Astrocyte (in vitro differentiated cells and primary cell): Measurements from ENCODE around the gene NCAPD2. TPM values are rescaled to one million over a fixed set of nuclear protein-coding genes. Genes with fewer than 3 reads are reported as not detected.
"Not testable (repeated sequence)": the region's sequence is repeated elsewhere in the genome, so short reads cannot be mapped to it uniquely, and the experiment has no call there.

Experiments used
- DNase-seq: peaks from one replicate; pipeline ENCODE4 v3.0.0-alpha.2; 2010; ENCODE audit warnings: low read depth
- FAIRE-seq: peaks from 2 replicates; lab custom pipeline; 2011; peaks lifted over from hg19 to GRCh38; lab: Jason Lieb, UNC
- H2AFZ ChIP-seq: 2 replicates; pipeline ENCODE4 v1.6.0; 2012; ENCODE audit warnings: low read depth, low read length, inconsistent platforms
- H3K27ac ChIP-seq: 2 replicates; pipeline ENCODE4 v1.5.1; 2011; ENCODE audit warnings: low read depth, low read length, inconsistent platforms
- H3K27me3 ChIP-seq: 2 replicates; pipeline ENCODE4 v1.6.0; 2011; ENCODE audit warnings: low read length, inconsistent platforms; ENCODE audit not compliant: insufficient read depth
- H3K36me3 ChIP-seq: 2 replicates; pipeline ENCODE4 v1.5.1; 2011; ENCODE audit warnings: low read length, inconsistent platforms; ENCODE audit not compliant: insufficient read depth
- H3K4me1 ChIP-seq: 2 replicates; pipeline ENCODE4 v1.5.1; 2011; ENCODE audit warnings: low read length, inconsistent platforms; ENCODE audit not compliant: insufficient read depth
- H3K4me2 ChIP-seq: 2 replicates; pipeline ENCODE4 v1.6.0; 2012; ENCODE audit warnings: low read length, inconsistent platforms
- H3K4me3 ChIP-seq: 2 replicates; pipeline ENCODE4 v1.5.1; 2011; ENCODE audit warnings: low read depth, mild to moderate bottlenecking, low read length, inconsistent platforms; ENCODE audit not compliant: insufficient read depth
- H3K79me2 ChIP-seq: 2 replicates; pipeline ENCODE4 v1.6.0; 2012; ENCODE audit warnings: mild to moderate bottlenecking, low read length, inconsistent platforms; ENCODE audit not compliant: insufficient read depth
- H3K9ac ChIP-seq: 2 replicates; pipeline ENCODE4 v1.6.0; 2012; ENCODE audit warnings: mild to moderate bottlenecking, low read length, inconsistent platforms
- H3K9me3 ChIP-seq: 2 replicates; pipeline ENCODE4 v1.5.1; 2012; ENCODE audit warnings: low read depth, mild to moderate bottlenecking, low read length, inconsistent platforms; ENCODE audit not compliant: insufficient read depth
- H4K20me1 ChIP-seq: 2 replicates; pipeline ENCODE4 v1.6.0; 2012; ENCODE audit warnings: low read length, inconsistent platforms; ENCODE audit not compliant: insufficient read depth
- H3K27ac Mint-ChIP-seq: one replicate; pipeline ENCODE4 v1.8.0; 2021; ENCODE audit warnings: mild to moderate bottlenecking, mixed read lengths; ENCODE audit not compliant: unreplicated experiment
- H3K27me3 Mint-ChIP-seq: one replicate; pipeline ENCODE4 v1.8.0; 2021; ENCODE audit warnings: low read depth, mixed read lengths; ENCODE audit not compliant: unreplicated experiment
- H3K36me3 Mint-ChIP-seq: one replicate; pipeline ENCODE4 v1.8.0; 2021; ENCODE audit warnings: low read depth, mixed read lengths; ENCODE audit not compliant: unreplicated experiment
- H3K4me1 Mint-ChIP-seq: one replicate; pipeline ENCODE4 v1.8.0; 2021; ENCODE audit warnings: low read depth, mixed read lengths; ENCODE audit not compliant: unreplicated experiment
- H3K4me3 Mint-ChIP-seq: one replicate; pipeline ENCODE4 v1.8.0; 2021; ENCODE audit warnings: mild to moderate bottlenecking, moderate library complexity, mixed read lengths; ENCODE audit not compliant: unreplicated experiment
- H3K9me3 Mint-ChIP-seq: one replicate; pipeline ENCODE4 v1.8.0; 2021; ENCODE audit warnings: mild to moderate bottlenecking, mixed read lengths; ENCODE audit not compliant: unreplicated experiment
- CTCF ChIP-seq: IDR thresholded peaks from 2 replicates; pipeline ENCODE4 v1.5.1; 2011; ENCODE audit warnings: low read depth, mild to moderate bottlenecking, inconsistent platforms, low read length, moderate library complexity; ENCODE audit not compliant: insufficient read depth
- EZH2 ChIP-seq: IDR thresholded peaks from 2 replicates; pipeline ENCODE4 v1.6.1; 2012; ENCODE audit warnings: mild to moderate bottlenecking, low read length, inconsistent platforms; ENCODE audit not compliant: insufficient read depth
- total RNA-seq: library from RNA; stranded (reverse); gene quantifications from 2 replicates; pipeline ENCODE4 v1.2.1, GENCODE V29; 2021

Gene NCAPD2
- total RNA-seq, 1 donor from 2014 or later, result 18.6 TPM

DNA sequence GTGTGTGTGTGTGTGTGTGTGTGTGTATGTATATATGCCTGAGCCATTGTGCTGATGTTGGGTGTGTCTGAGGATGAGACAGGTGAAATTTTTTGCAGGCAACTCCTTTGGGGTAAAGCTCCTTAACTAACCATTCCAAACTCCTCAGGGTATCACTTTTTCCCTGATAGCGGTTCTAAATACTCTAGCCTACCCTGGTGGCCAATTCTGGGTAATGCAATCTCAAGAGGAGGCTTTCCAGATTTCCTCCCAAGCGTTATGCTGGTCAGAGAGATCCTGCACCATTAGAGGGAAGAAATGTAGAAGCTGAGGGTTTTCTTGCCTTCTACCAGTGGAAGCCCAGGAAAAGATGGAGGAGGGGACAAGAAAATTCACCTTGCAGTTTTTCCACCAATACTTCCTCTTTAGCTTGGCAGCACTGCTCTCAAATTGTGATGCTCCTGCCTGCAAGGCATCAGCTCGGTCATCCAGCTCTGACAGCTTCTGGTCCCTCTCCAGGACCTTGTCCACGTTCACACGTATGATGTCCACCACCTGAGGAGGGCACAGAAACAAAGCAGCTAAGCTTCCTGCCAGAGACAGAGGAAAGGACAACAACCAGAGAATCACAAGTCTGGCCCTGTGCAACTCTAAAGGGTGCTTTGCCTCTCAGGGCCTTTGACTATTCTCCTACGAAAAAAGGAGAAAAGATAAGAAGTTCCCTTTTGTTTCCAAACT lies 28.3 kb upstream of the NCAPD2 start:
- DNase-seq (peak; percentile 41), FAIRE-seq (peak; percentile 5)
- H3K9me3 Mint-ChIP-seq, result no peaks in the 10 kb centered on the region
- no peak overlapping the region for H3K9ac ChIP-seq
- peaks cover 19% of the 10 kb centered on the region for H3K4me1 Mint-ChIP-seq
- H3K4me2 ChIP-seq, result no peak overlapping the region
- no peak overlapping the region for H2AFZ ChIP-seq
- peaks cover 14% of the 10 kb centered on the region for H3K4me1 ChIP-seq
- TF ChIP-seq EZH2 (no peak), CTCF (peak; percentile 87)
- no peaks in the 10 kb centered on the region for H3K9me3 ChIP-seq
- H4K20me1 ChIP-seq, result peaks cover 35% of the 10 kb centered on the region
- H3K27me3 ChIP-seq, result no peaks in the 10 kb centered on the region
- no peak overlapping the region for H3K4me3 Mint-ChIP-seq
- no peak overlapping the region for H3K27ac Mint-ChIP-seq
- peaks cover 34% of the 10 kb centered on the region for H3K36me3 Mint-ChIP-seq
- H3K27ac ChIP-seq, result no peak overlapping the region
- peaks cover 24% of the 10 kb centered on the region for H3K79me2 ChIP-seq
- peaks cover 19% of the 10 kb centered on the region for H3K36me3 ChIP-seq
- no peak overlapping the region for H3K4me3 ChIP-seq
- no peaks in the 10 kb centered on the region for H3K27me3 Mint-ChIP-seq

- Histone ChIP-seq H3K27me3 (no peaks in the 10 kb centered on the region), H3K27ac (no peak overlapping the region), H3K9me3 (no peaks in the 10 kb centered on the region), H2AFZ (no peak overlapping the region), H3K4me3 (no peak overlapping the region), H4K20me1 (peaks cover 35% of the 10 kb centered on the region), H3K4me2 (no peak overlapping the region), H3K79me2 (peaks cover 24% of the 10 kb centered on the region), H3K36me3 (peaks cover 18% of the 10 kb centered on the region), H3K9ac (no peak overlapping the region), H3K4me1 (peaks cover 14% of the 10 kb centered on the region)
- Mint-ChIP-seq H3K27ac (no peak overlapping the region), H3K36me3 (peaks cover 28% of the 10 kb centered on the region), H3K4me1 (peaks cover 19% of the 10 kb centered on the region), H3K27me3 (no peaks in the 10 kb centered on the region), H3K4me3 (no peak overlapping the region), H3K9me3 (no peaks in the 10 kb centered on the region)
- DNase-seq (no peak), FAIRE-seq (no peak)
- TF ChIP-seq CTCF, result no peak
- TF ChIP-seq EZH2, result no peak
These were observed 27.7 kb upstream of the NCAPD2 start for GRCh38 chr12:6466184-6466573.

DNA sequence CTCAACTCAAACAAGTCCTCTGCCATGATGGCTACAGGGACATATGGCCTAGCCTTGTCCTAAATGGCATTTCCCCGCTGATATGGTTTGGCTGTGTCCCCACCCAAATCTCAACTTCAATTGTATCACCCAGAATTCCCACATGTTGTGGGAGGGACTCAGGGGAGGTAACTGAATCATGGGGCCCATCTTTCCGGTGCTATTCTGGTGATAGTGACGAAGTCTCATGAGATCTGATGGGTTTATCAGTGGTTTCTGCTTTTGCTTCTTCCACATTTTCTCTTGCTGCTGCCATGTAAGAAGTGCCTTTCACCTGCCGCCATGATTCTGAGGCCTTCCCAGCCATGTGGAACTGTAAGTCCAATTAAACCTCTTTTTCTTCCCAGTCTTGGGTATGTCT lies 27.2 kb upstream of the NCAPD2 start:
- H3K4me3 ChIP-seq, H3K27me3 ChIP-seq, H3K9ac ChIP-seq, FAIRE-seq, DNase-seq, H3K9me3 Mint-ChIP-seq, H3K27ac ChIP-seq, H3K27ac Mint-ChIP-seq, H3K4me3 Mint-ChIP-seq, H2AFZ ChIP-seq, H3K9me3 ChIP-seq, H3K27me3 Mint-ChIP-seq, H3K4me2 ChIP-seq: not testable (repeated sequence)
- Histone ChIP-seq H3K36me3 (peaks cover 18% of the 10 kb centered on the region), H3K79me2 (peaks cover 24% of the 10 kb centered on the region), H3K4me1 (peaks cover 14% of the 10 kb centered on the region), H4K20me1 (peaks cover 35% of the 10 kb centered on the region)
- peaks cover 23% of the 10 kb centered on the region for H3K36me3 Mint-ChIP-seq
- peaks cover 19% of the 10 kb centered on the region for H3K4me1 Mint-ChIP-seq

DNA sequence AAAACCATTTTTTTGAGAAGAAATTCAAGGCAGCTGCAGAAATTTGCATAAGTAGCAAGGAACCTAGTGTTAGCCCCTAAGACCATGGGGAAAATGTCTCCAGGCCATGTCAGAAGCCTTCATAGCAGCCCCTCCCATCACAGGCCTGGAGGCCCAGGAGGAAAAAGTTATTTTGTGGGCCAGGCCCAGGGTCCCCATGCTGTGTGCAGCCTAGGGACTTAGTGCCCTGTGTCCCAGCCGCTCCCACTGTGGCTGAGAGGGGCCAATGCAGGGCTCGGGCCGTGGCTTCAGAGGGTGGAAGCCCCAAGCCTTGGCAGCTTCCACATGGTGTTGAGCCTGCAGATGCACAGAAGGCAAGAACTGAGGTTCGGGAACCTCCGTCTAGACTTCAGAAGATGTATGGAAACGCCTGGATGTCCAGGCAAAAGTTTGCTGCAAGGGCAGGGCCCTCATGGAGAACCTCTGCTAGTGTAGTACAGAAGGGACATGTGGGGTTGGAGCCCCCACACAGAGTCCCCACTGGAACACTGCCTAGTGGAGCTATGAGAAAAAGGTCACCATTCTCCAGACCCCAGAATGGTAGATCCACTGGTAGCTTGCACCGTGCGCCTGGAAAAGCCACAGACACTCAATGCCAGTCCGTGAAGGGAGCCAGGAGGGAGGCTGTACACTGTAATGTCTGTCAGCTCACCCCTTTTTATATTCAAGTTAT lies 26.2 kb upstream of the NCAPD2 start:
- H3K4me2 ChIP-seq, result peak overlapping the region; percentile 86
- H3K79me2 ChIP-seq, result peaks cover 24% of the 10 kb centered on the region
- peaks cover 14% of the 10 kb centered on the region for H3K4me1 ChIP-seq
- not testable (repeated sequence) for H3K4me3 ChIP-seq, FAIRE-seq, H3K27me3 Mint-ChIP-seq, H3K9ac ChIP-seq, H3K27ac ChIP-seq, H3K27ac Mint-ChIP-seq, H3K9me3 ChIP-seq, DNase-seq, H2AFZ ChIP-seq, H3K9me3 Mint-ChIP-seq, H3K27me3 ChIP-seq
- peaks cover 18% of the 10 kb centered on the region for H3K36me3 ChIP-seq
- Mint-ChIP-seq H3K36me3 (peaks cover 19% of the 10 kb centered on the region), H3K4me1 (peaks cover 19% of the 10 kb centered on the region), H3K4me3 (peak overlapping the region; percentile 94)
- peaks cover 35% of the 10 kb centered on the region for H4K20me1 ChIP-seq
